H1 (cell line): ENCODE data around the gene CPSF4L. TPM values are rescaled to one million over a fixed set of nuclear protein-coding genes. Genes with fewer than 3 reads are reported as not detected.
"Not testable (repeated sequence)": the region's sequence is repeated elsewhere in the genome, so short reads cannot be mapped to it uniquely, and the experiment has no call there.

Experiments used
- CTCF ChIA-PET: fragments of 300-600 bp; sonication (Branson Sonifier 250); formaldehyde crosslinking; loops from one replicate; lab custom pipeline; 2021; ENCODE audit not compliant: partially characterized antibody; lab: Charles Lee
- POLR2A ChIA-PET: fragments of 300-600 bp; sonication (Branson Sonifier 250); formaldehyde crosslinking; loops from one replicate; lab custom pipeline; 2021; ENCODE audit warnings: inconsistent platforms; ENCODE audit not compliant: partially characterized antibody; lab: Charles Lee
- DNase-seq, 2 experiments: peaks; one replicate each; pipeline versions ENCODE4 v3.0.0 to v3.0.0-alpha.2; 2010 to 2022; ENCODE audit warnings: low spot score in 2 of 2, low read depth in 1 of 2, mixed read lengths in 1 of 2
- FAIRE-seq: peaks from 2 replicates; lab custom pipeline; 2011; peaks lifted over from hg19 to GRCh38; lab: Jason Lieb, UNC
- H2AFZ ChIP-seq: 2 replicates; pipeline ENCODE4 v1.8.1; 2012; ENCODE audit warnings: low read length, inconsistent platforms
- H2AK5ac ChIP-seq: 2 replicates; pipeline ENCODE4 v1.6.1; 2013; ENCODE audit warnings: low read depth, low read length
- H2BK120ac ChIP-seq: replicated peaks from 2 replicates; pipeline ENCODE3; 2013; ENCODE audit warnings: low read depth, low read length, inconsistent platforms
- H2BK12ac ChIP-seq: 2 replicates; pipeline ENCODE4 v1.6.1; 2013; ENCODE audit warnings: low read depth, low read length
- H2BK15ac ChIP-seq: 2 replicates; pipeline ENCODE4 v1.6.1; 2013; ENCODE audit warnings: low read length
- H2BK20ac ChIP-seq: 2 replicates; pipeline ENCODE4 v1.6.1; 2013; ENCODE audit warnings: low read length
- H2BK5ac ChIP-seq: 2 replicates; pipeline ENCODE4 v1.6.1; 2013; ENCODE audit warnings: low read depth, low read length
- H3K14ac ChIP-seq: 2 replicates; pipeline ENCODE4 v1.6.1; 2013; ENCODE audit warnings: inconsistent platforms; ENCODE audit not compliant: insufficient read length
- H3K18ac ChIP-seq: 2 replicates; pipeline ENCODE4 v1.6.1; 2013; ENCODE audit warnings: low read length; ENCODE audit errors: extremely low read depth
- H3K23ac ChIP-seq: 2 replicates; pipeline ENCODE4 v1.6.1; 2013; ENCODE audit warnings: inconsistent platforms; ENCODE audit not compliant: insufficient read length
- H3K23me2 ChIP-seq: 2 replicates; pipeline ENCODE4 v1.6.1; 2013; ENCODE audit warnings: low read depth, low read length
- H3K27ac ChIP-seq: 2 replicates; pipeline ENCODE4 v1.6.1; 2011; ENCODE audit warnings: low read depth, low read length, inconsistent platforms
- H3K27me3 ChIP-seq, 4 experiments: replicated peaks in 1 of 4; 1 replicate in 1 of 4; 2 replicates in 3 of 4; pipeline versions ENCODE4 v1.6.1 to v1.8.1; 2011 to 2013; ENCODE audit warnings: low read length in 3 of 4, mild to moderate bottlenecking in 3 of 4, inconsistent platforms in 2 of 4, mixed read lengths in 2 of 4, moderate library complexity in 1 of 4; ENCODE audit not compliant: control insufficient read depth in 3 of 4, insufficient read depth in 3 of 4; ENCODE audit errors: extremely low read depth in 1 of 4
- H3K36me3 ChIP-seq, 4 experiments: 2 replicates each; pipeline versions ENCODE4 v1.6.1 to v1.8.1; 2011 to 2013; ENCODE audit warnings: mild to moderate bottlenecking in 4 of 4, low read length in 3 of 4, moderate library complexity in 2 of 4, control low read depth in 1 of 4, inconsistent platforms in 1 of 4; ENCODE audit not compliant: insufficient read depth in 4 of 4, control insufficient read depth in 2 of 4
- H3K4ac ChIP-seq: replicated peaks from 2 replicates; pipeline ENCODE3; 2013; ENCODE audit warnings: low read length, low read depth, mixed read lengths, inconsistent platforms; ENCODE audit not compliant: insufficient read length
- H3K4me1 ChIP-seq, 4 experiments: replicated peaks in 1 of 4; 1 replicate in 1 of 4; 2 replicates in 3 of 4; pipeline versions ENCODE4 v1.6.1 to v1.8.1; 2011 to 2013; ENCODE audit warnings: low read length in 3 of 4, inconsistent platforms in 2 of 4, mixed read lengths in 1 of 4; ENCODE audit not compliant: insufficient read depth in 4 of 4, control insufficient read depth in 3 of 4
- H3K4me2 ChIP-seq, 2 experiments: 2 replicates each; pipeline versions ENCODE4 v1.6.1 to v1.8.1; 2011 to 2013; ENCODE audit warnings: low read depth in 2 of 2, low read length in 2 of 2, control low read depth in 1 of 2, inconsistent platforms in 1 of 2, mild to moderate bottlenecking in 1 of 2; ENCODE audit not compliant: insufficient read depth in 1 of 2
- H3K4me3 ChIP-seq, 4 experiments: fragments of 200-600, 300-600 bp in 1 of 4; sonication (generic), shearing (Covaris generic), sonication (Bioruptor Twin) in 1 of 4; 2 replicates each; pipeline versions ENCODE4 v1.5.1 to v1.8.1; 2011 to 2016; ENCODE audit warnings: low read length in 4 of 4, low read depth in 3 of 4, control low read depth in 2 of 4, inconsistent platforms in 2 of 4, mild to moderate bottlenecking in 2 of 4, mixed read lengths in 1 of 4, moderate library complexity in 1 of 4; ENCODE audit not compliant: insufficient read depth in 2 of 4; ENCODE audit errors: extremely low read depth in 1 of 4
- H3K56ac ChIP-seq: replicated peaks from 2 replicates; pipeline ENCODE3; 2013; ENCODE audit warnings: low read depth, mild to moderate bottlenecking, mixed read lengths, low read length, inconsistent platforms; ENCODE audit not compliant: insufficient read length
- H3K79me1 ChIP-seq: 2 replicates; pipeline ENCODE4 v1.6.1; 2013; ENCODE audit warnings: low read depth, low read length, control low read depth
- H3K79me2 ChIP-seq, 2 experiments: 2 replicates each; pipeline versions ENCODE4 v1.6.1 to v1.8.1; 2012 to 2013; ENCODE audit warnings: low read length in 2 of 2, mild to moderate bottlenecking in 2 of 2, inconsistent platforms in 1 of 2; ENCODE audit not compliant: insufficient read depth in 2 of 2, control insufficient read depth in 1 of 2
- H3K9ac ChIP-seq, 4 experiments: replicated peaks in 1 of 4; 1 replicate in 1 of 4; 2 replicates in 3 of 4; pipeline versions ENCODE4 v1.6.1 to v1.8.1; 2011 to 2013; ENCODE audit warnings: low read depth in 3 of 4, low read length in 3 of 4, control low read depth in 2 of 4, mild to moderate bottlenecking in 2 of 4, moderate library complexity in 2 of 4, inconsistent platforms in 1 of 4; ENCODE audit errors: extremely low read depth in 1 of 4
- H3K9me3 ChIP-seq, 2 experiments: 2 replicates each; pipeline versions ENCODE4 v1.6.1 to v1.8.1; 2012 to 2013; ENCODE audit warnings: mild to moderate bottlenecking in 2 of 2, moderate library complexity in 2 of 2, control low read depth in 1 of 2, inconsistent platforms in 1 of 2, low read depth in 1 of 2, low read length in 1 of 2, mixed read lengths in 1 of 2; ENCODE audit not compliant: insufficient read depth in 2 of 2
- H4K20me1 ChIP-seq, 2 experiments: replicated peaks in 1 of 2; 2 replicates each; pipeline versions ENCODE3 to v1.8.1; 2011 to 2013; ENCODE audit warnings: inconsistent platforms in 2 of 2, low read length in 2 of 2, mild to moderate bottlenecking in 1 of 2; ENCODE audit not compliant: insufficient read depth in 2 of 2, control insufficient read depth in 1 of 2
- H4K5ac ChIP-seq: 2 replicates; pipeline ENCODE4 v1.6.1; 2013; ENCODE audit warnings: low read length, low read depth, mixed read lengths, inconsistent platforms; ENCODE audit not compliant: insufficient read length
- H4K8ac ChIP-seq: 2 replicates; pipeline ENCODE4 v1.8.0; 2013; ENCODE audit warnings: mild to moderate bottlenecking, moderate library complexity, low read length, inconsistent platforms; ENCODE audit not compliant: insufficient read depth; ENCODE audit errors: extremely low read depth
- H4K91ac ChIP-seq: replicated peaks from 2 replicates; pipeline ENCODE3; 2013; ENCODE audit warnings: low read length, mixed read lengths, inconsistent platforms; ENCODE audit not compliant: insufficient read length
- WGBS, 2 experiments: shearing (Covaris generic) in 1 of 2; methylation state at CpG; one replicate each; pipeline versions ENCODE4 v1.1.6 to v1.1.7; 2013 to 2015; ENCODE audit warnings: low lambda C conversion rate in 2 of 2, mixed read lengths in 2 of 2, inconsistent platforms in 1 of 2, low coverage in 1 of 2, missing lambda C conversion rate in 1 of 2; ENCODE audit not compliant: insufficient replicate concordance in 2 of 2, insufficient coverage in 1 of 2, insufficient read length in 1 of 2; ENCODE audit errors: extremely low coverage in 1 of 2, missing lambda C conversion rate in 1 of 2; 5-methylcytosine and 5-hydroxymethylcytosine counted together
- polyA plus RNA-seq, 7 experiments: library from polyadenylated mRNA; depleted of rRNA in 3 of 7; stranded (reverse) in 5 of 7; unstranded in 2 of 7; fragments of >200 nt in 5 of 7; fragments of 200-250 nt in 2 of 7; gene quantifications; 1 replicate in 5 of 7; 2 replicates in 1 of 7; 4 replicates in 1 of 7; pipeline versions ENCODE4 v1.2.1 to v1.2.3, GENCODE V29; 2011 to 2013; ENCODE audit warnings: missing spikeins in 2 of 7, mixed read lengths in 2 of 7
- total RNA-seq: library from RNA; stranded (reverse); fragmentation: NEBNext Ultra II Directional; extraction: Animal tissue kit (Norgen Biotek cat#: 25700); gene quantifications from 2 replicates; pipeline ENCODE4 v1.2.1, GENCODE V29; 2021

Gene CPSF4L
- total and polyA plus RNA-seq, 2 of the 8 experiments (the other 6 are each of a cell fraction or from before 2014, with no cell fraction given): not detected

GRCh38 chr17:73308959-73309358 is 47.3 kb upstream of the CPSF4L start:
- H2AK5ac ChIP-seq, H2BK5ac ChIP-seq, H4K5ac ChIP-seq, H4K20me1 ChIP-seq, DNase-seq, H3K9me3 ChIP-seq, H3K27me3 ChIP-seq, H3K9ac ChIP-seq, H2BK15ac ChIP-seq, H3K4me3 ChIP-seq, H4K8ac ChIP-seq, H4K91ac ChIP-seq, H2BK120ac ChIP-seq, H2BK20ac ChIP-seq, H3K79me1 ChIP-seq, FAIRE-seq, H2AFZ ChIP-seq, H3K23ac ChIP-seq, H3K36me3 ChIP-seq, H3K56ac ChIP-seq, H3K14ac ChIP-seq, H3K18ac ChIP-seq, H3K27ac ChIP-seq, H3K4ac ChIP-seq: not testable (repeated sequence)
- Histone ChIP-seq H3K4me1 (peaks cover 10 to 35% (median 29%) of the 10 kb centered on the region in 4 experiments), H3K79me2 (peaks cover 0 to 23% of the 10 kb centered on the region in 2 experiments; a peak in 1 of 4 replicates), H2BK12ac (0 out of 2 replicates have a peak overlapping the region, but pooled peaks have one; percentile 90), H3K4me2 (peak overlapping the region in 1 of 2 experiments; percentile 93; a peak in 1 of 4 replicates), H3K23me2 (peaks cover 16% of the 10 kb centered on the region; the same call in 1 of the 2 replicates)
- CTCF ChIA-PET: interaction anchor here (0.8 to 8.5 kb wide), 11 partner anchors 9 to 80 kb away, joined by 4 to 53 read pairs (median 18); partner anchors contain the start of gene CPSF4L
- 91% methylated on average over 3 of the region's 5 CpGs; no CpG with 5 or more reads in 1 of the 2 experiments for WGBS, 2 experiments
- POLR2A ChIA-PET: interaction anchor here (1.6 kb wide), 1 partner anchor 77 kb away, joined by 5 read pairs; a partner anchor contains a TSS
